OCI-LY3 (cell line): ENCODE results near the gene RGMB.

Source experiments
- EZH2phosphoT487 ChIP-seq: fragments of 200-600 bp; shearing (Covaris generic); IDR thresholded peaks from 2 replicates; pipeline ENCODE4 v1.6.1; 2018; ENCODE audit warnings: antibody characterized with exemption, mixed run types, low read depth
- TF ChIP-seq, protein P1 (sequence below): fragments of 200-600, 300-600 bp; sonication (generic); IDR thresholded peaks from 2 replicates; pipeline ENCODE4 v1.5.1; 2014; ENCODE audit warnings: antibody characterized with exemption, low read length, low read depth

DNA sequence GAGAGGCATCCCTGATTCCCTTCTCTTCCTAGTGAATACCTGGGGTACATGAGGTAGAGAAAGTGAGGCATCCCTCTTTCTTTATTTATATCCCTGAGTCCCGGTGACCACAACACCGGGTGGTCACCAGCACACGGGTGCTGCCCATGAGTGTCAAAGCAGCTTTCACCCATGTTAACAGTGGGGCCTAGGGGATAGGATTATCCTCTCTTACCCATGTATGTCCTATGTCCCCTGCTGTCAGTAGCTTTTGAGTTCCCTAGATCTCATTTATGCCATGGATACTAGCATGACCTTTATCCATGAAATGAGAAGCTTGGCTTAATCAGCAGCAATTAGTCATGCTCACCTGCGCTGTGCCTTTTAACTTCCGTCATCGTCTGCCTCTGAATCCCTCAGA, 71.4 kb downstream of the RGMB start:
- TF ChIP-seq, protein P1, sequence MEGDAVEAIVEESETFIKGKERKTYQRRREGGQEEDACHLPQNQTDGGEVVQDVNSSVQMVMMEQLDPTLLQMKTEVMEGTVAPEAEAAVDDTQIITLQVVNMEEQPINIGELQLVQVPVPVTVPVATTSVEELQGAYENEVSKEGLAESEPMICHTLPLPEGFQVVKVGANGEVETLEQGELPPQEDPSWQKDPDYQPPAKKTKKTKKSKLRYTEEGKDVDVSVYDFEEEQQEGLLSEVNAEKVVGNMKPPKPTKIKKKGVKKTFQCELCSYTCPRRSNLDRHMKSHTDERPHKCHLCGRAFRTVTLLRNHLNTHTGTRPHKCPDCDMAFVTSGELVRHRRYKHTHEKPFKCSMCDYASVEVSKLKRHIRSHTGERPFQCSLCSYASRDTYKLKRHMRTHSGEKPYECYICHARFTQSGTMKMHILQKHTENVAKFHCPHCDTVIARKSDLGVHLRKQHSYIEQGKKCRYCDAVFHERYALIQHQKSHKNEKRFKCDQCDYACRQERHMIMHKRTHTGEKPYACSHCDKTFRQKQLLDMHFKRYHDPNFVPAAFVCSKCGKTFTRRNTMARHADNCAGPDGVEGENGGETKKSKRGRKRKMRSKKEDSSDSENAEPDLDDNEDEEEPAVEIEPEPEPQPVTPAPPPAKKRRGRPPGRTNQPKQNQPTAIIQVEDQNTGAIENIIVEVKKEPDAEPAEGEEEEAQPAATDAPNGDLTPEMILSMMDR, result no peak
- TF ChIP-seq EZH2phosphoT487, result no peak
